HG03457 (cell line): Measurements from ENCODE around the gene SUPT4H1.

Experiments
- ATAC-seq: cut with Tn5 transposase; IDR thresholded peaks from one replicate; pipeline ENCODE4 v1.9.1; 2021; ENCODE audit warnings: moderate number of reproducible peaks; ENCODE audit not compliant: unreplicated experiment

The SUPT4H1 gene

GRCh38 chr17:58381124-58382035, 29.4 kb upstream of the SUPT4H1 start:
- no peak for ATAC-seq

- ATAC-seq, result no peak
Measured at GRCh38 chr17:58380207-58381123, 28.5 kb upstream of the SUPT4H1 start.

- ATAC-seq, result no peak
Measured at GRCh38 chr17:58379511-58379824, 27.5 kb upstream of the SUPT4H1 start.

GRCh38 chr17:58378733-58379510, 26.9 kb upstream of the SUPT4H1 start:
- ATAC-seq, result no peak

- no peak for ATAC-seq
Measured at GRCh38 chr17:58377661-58378060, 25.7 kb upstream of the SUPT4H1 start.

GRCh38 chr17:58377093-58377601, 25.1 kb upstream of the SUPT4H1 start:
- ATAC-seq, result no peak

GRCh38 chr17:58376472-58377000, 24.5 kb upstream of the SUPT4H1 start:
- no peak for ATAC-seq

GRCh38 chr17:58375811-58376210, 23.8 kb upstream of the SUPT4H1 start:
- ATAC-seq, result no peak

- ATAC-seq, result no peak
Measured at GRCh38 chr17:58375256-58375655, 23.3 kb upstream of the SUPT4H1 start.

GRCh38 chr17:58373923-58374322, 21.9 kb upstream of the SUPT4H1 start:
- no peak for ATAC-seq

GRCh38 chr17:58373003-58373402, 21.0 kb upstream of the SUPT4H1 start:
- ATAC-seq, result no peak

- ATAC-seq, result no peak
Measured at GRCh38 chr17:58371300-58371950, 19.4 kb upstream of the SUPT4H1 start.

- ATAC-seq, result no peak
Measured at GRCh38 chr17:58370716-58371115, 18.7 kb upstream of the SUPT4H1 start.

GRCh38 chr17:58370309-58370708, 18.3 kb upstream of the SUPT4H1 start:
- no peak for ATAC-seq

- no peak for ATAC-seq
Measured at GRCh38 chr17:58369214-58370031, 17.4 kb upstream of the SUPT4H1 start.

GRCh38 chr17:58368860-58369213, 16.8 kb upstream of the SUPT4H1 start:
- ATAC-seq, result no peak

GRCh38 chr17:58367461-58367860, 15.5 kb upstream of the SUPT4H1 start:
- no peak for ATAC-seq

- ATAC-seq, result no peak
Measured at GRCh38 chr17:58365980-58366595, 14.1 kb upstream of the SUPT4H1 start.
